CD4-positive, CD25-positive, alpha-beta regulatory T cell (primary cell): ENCODE results near the gene FREM1. TPM values are rescaled to one million over a fixed set of nuclear protein-coding genes. Genes with fewer than 3 reads are reported as not detected.

ENCODE experiments used
- ATAC-seq, 2 donors: fragments of 150-1000 bp; cut with Tn5 transposase; one replicate each; pipeline ENCODE4 v1.10.0; 2021; ENCODE audit warnings: low read depth in 2 of 2, moderate number of reproducible peaks in 2 of 2, moderate library complexity in 1 of 2
- DNase-seq, 3 donors: peaks; one replicate each; pipeline versions ENCODE4 v3.0.0 to v3.0.0-alpha.2; 2012 to 2022; ENCODE audit warnings: mixed read lengths in 1 of 3
- H3K27ac ChIP-seq: one replicate; pipeline ENCODE4 v1.7.0; 2013; ENCODE audit warnings: mild to moderate bottlenecking, low read length; ENCODE audit not compliant: insufficient read depth, poor library complexity, severe bottlenecking
- H3K27me3 ChIP-seq: one replicate; pipeline ENCODE4 v1.7.0; 2013; ENCODE audit warnings: low read length; ENCODE audit not compliant: control insufficient read depth, insufficient read depth
- H3K36me3 ChIP-seq: one replicate; pipeline ENCODE4 v1.7.0; 2013; ENCODE audit warnings: mild to moderate bottlenecking, low read length, moderate library complexity; ENCODE audit not compliant: control insufficient read depth, insufficient read depth
- H3K4me1 ChIP-seq: 2 replicates; pipeline ENCODE4 v1.7.0; 2013; ENCODE audit warnings: mild to moderate bottlenecking, low read length; ENCODE audit not compliant: insufficient read depth, control insufficient read depth, poor library complexity, severe bottlenecking
- H3K4me3 ChIP-seq: one replicate; pipeline ENCODE4 v1.7.0; 2013; ENCODE audit warnings: low read depth, mild to moderate bottlenecking, low read length, moderate library complexity
- H3K9me3 ChIP-seq, 2 experiments: 1 replicate in 1 of 2; 2 replicates in 1 of 2; pipeline ENCODE4 v1.7.0; 2013; ENCODE audit warnings: low read length in 2 of 2, mild to moderate bottlenecking in 1 of 2, moderate library complexity in 1 of 2; ENCODE audit not compliant: control insufficient read depth in 2 of 2
- H3K27ac Mint-ChIP-seq, 3 donors: one replicate each; pipeline ENCODE4 v1.8.0; 2020 to 2022; ENCODE audit warnings: mild to moderate bottlenecking in 3 of 3, mixed read lengths in 3 of 3, moderate library complexity in 2 of 3
- H3K27me3 Mint-ChIP-seq: one replicate; pipeline ENCODE4 v1.8.0; 2022; ENCODE audit warnings: mild to moderate bottlenecking, mixed read lengths
- H3K36me3 Mint-ChIP-seq: one replicate; pipeline ENCODE4 v1.8.0; 2020; ENCODE audit warnings: mixed read lengths
- H3K4me1 Mint-ChIP-seq, 4 donors: one replicate each; pipeline ENCODE4 v1.8.0; 2020 to 2022; ENCODE audit warnings: mixed read lengths in 4 of 4, mild to moderate bottlenecking in 1 of 4
- H3K4me3 Mint-ChIP-seq, 4 donors: one replicate each; pipeline ENCODE4 v1.8.0; 2020 to 2022; ENCODE audit warnings: mild to moderate bottlenecking in 4 of 4, mixed read lengths in 4 of 4, moderate library complexity in 3 of 4
- H3K9me3 Mint-ChIP-seq, 7 donors: one replicate each; pipeline ENCODE4 v1.8.0; 2020 to 2022; ENCODE audit warnings: mixed read lengths in 7 of 7, mild to moderate bottlenecking in 3 of 7, moderate library complexity in 2 of 7
- polyA plus RNA-seq, 4 donors: library from polyadenylated mRNA; unstranded; fragments of 300-500 nt; fragmentation: Illumina TruSeq; gene quantifications; one replicate each; pipeline ENCODE4 v1.2.3, GENCODE V29; 2021
- total RNA-seq: library from RNA; stranded (reverse); gene quantifications from one replicate; pipeline ENCODE4 v1.2.3, GENCODE V29; 2022

FREM1 gene
- total and polyA plus RNA-seq, 5 donors from 2014 or later = 0.67 TPM; not detected in 4

DNA sequence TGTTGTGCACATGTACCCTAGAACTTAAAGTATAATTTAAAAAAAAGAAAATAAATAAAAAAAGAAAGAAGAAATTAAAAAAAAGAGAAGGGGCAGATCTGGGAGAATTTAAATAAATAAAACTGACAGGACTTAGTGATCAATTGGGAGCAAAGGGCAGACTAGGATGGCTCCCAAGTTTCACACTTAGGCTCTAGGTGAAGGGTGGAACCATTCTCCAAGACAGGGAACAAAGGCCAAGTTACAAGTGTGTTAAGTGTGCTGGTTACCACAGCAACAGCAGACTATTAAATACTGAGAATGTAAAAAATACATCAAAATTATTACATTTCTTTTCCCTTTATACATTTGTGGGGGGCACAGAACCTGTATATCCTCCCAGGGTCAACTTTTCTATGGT lies 224.1 kb downstream of the FREM1 start:
- H3K4me1 ChIP-seq = peaks cover 2% of the 10 kb centered on the region
- H3K27ac ChIP-seq = no peak overlapping the region
- Mint-ChIP-seq H3K36me3 (peaks cover 16% of the 10 kb centered on the region), H3K27ac (no peak overlapping the region), H3K4me3 (no peak overlapping the region), H3K4me1 (peaks cover 10 to 32% (median 25%) of the 10 kb centered on the region in 4 donors), H3K27me3 (no peaks in the 10 kb centered on the region), H3K9me3 (peaks cover 0 to 5% (median 0%) of the 10 kb centered on the region in 7 donors)
- no peak overlapping the region for H3K4me3 ChIP-seq
- no peaks in the 10 kb centered on the region for H3K9me3 ChIP-seq
- H3K36me3 ChIP-seq = peaks cover 15% of the 10 kb centered on the region
- no peaks in the 10 kb centered on the region for H3K27me3 ChIP-seq
- no peak for DNase-seq
- ATAC-seq = no peak

Other genes with a start within 250 kb of the FREM1 start
- 6.0 TPM for gene ZDHHC21, start 217.0 kb downstream of the FREM1 start, total RNA-seq
- gene ZDHHC21, start 217.0 kb downstream of the FREM1 start, polyA plus RNA-seq = 1 to 10 TPM in 2 of 4 donors, under 1 TPM in 2; 0.61 to 1.1 (median 1.0) TPM
- not detected for gene CER1, start 187.7 kb downstream of the FREM1 start, total RNA-seq
- gene CER1, start 187.7 kb downstream of the FREM1 start, polyA plus RNA-seq = not detected